K562 (cell line): ENCODE measurements around the gene RABGAP1L. TPM values are rescaled to one million over a fixed set of nuclear protein-coding genes. Genes with fewer than 3 reads are reported as not detected.
"Not testable (repeated sequence)": the region's sequence is repeated elsewhere in the genome, so short reads cannot be mapped to it uniquely, and the experiment has no call there.

ENCODE experiments used
- ATAC-seq: fragments of 200-7000 bp; cut with Tn5 transposase; 3 replicates; pipeline ENCODE4 v1.9.1; 2020; ENCODE audit warnings: moderate library complexity
- BruUV-seq: library from RNA; stranded (reverse); fragments of 400-500 nt; replicated peaks from 2 replicates; lab custom pipeline; 2021; lab: Mats Ljungman, UMichigan
- CTCF ChIA-PET: fragments of 300-600 bp; formaldehyde crosslinking; extraction: SDS; loops from one replicate; lab custom pipeline; 2021; ENCODE audit warnings: low intra/inter-chr PET ratio; lab: Yijun Ruan, JAX
- POLR2A ChIA-PET: fragments of 300-600, 350-650 bp; sonication (Branson Sonifier 250); formaldehyde crosslinking; extraction: SDS; loops from one replicate; lab custom pipeline; 2021; ENCODE audit warnings: antibody characterized with exemption, inconsistent platforms; lab: Yijun Ruan, JAX
- DNase-seq, 4 experiments: peaks; one replicate each; pipeline versions ENCODE4 v3.0.0 to v3.0.0-alpha.2; 2011 to 2018; ENCODE audit warnings: low spot score in 3 of 4, mixed read lengths in 3 of 4; ENCODE audit errors: extremely low read depth in 1 of 4
- FAIRE-seq: peaks from 2 replicates; lab custom pipeline; 2011; peaks lifted over from hg19 to GRCh38; lab: Jason Lieb, UNC
- H2AFZ ChIP-seq: 2 replicates; pipeline ENCODE4 v1.6.0; 2011; ENCODE audit warnings: low read depth, low read length, control low read depth, inconsistent platforms
- H3K27ac ChIP-seq: fragments of 200-600 bp; 3 replicates; pipeline ENCODE4 v1.8.0; 2011; ENCODE audit warnings: low read depth, mild to moderate bottlenecking, control low read depth, inconsistent platforms, low read length, moderate library complexity, mixed read lengths; ENCODE audit errors: extremely low read depth
- H3K27me3 ChIP-seq, 2 experiments: fragments of 300-600 bp in 1 of 2; 2 replicates in 1 of 2; 3 replicates in 1 of 2; pipeline versions ENCODE4 v1.6.0 to v1.8.0; 2011; ENCODE audit warnings: inconsistent platforms in 2 of 2, low read length in 2 of 2, mild to moderate bottlenecking in 1 of 2, mixed read lengths in 1 of 2, moderate library complexity in 1 of 2; ENCODE audit not compliant: control insufficient read depth in 2 of 2, insufficient read depth in 2 of 2
- H3K36me3 ChIP-seq: fragments of 300-600 bp; 3 replicates; pipeline ENCODE4 v1.8.0; 2011; ENCODE audit warnings: mild to moderate bottlenecking, low read length, inconsistent platforms; ENCODE audit not compliant: control insufficient read depth, insufficient read depth
- H3K4me1 ChIP-seq, 2 experiments: fragments of 200-600 bp in 1 of 2; replicated peaks in 1 of 2; 2 replicates in 1 of 2; 3 replicates in 1 of 2; pipeline versions ENCODE4 v1.5.1 to v1.8.0; 2011; ENCODE audit warnings: inconsistent platforms in 2 of 2, low read length in 2 of 2, mild to moderate bottlenecking in 1 of 2, mixed read lengths in 1 of 2, moderate library complexity in 1 of 2; ENCODE audit not compliant: control insufficient read depth in 2 of 2, insufficient read depth in 2 of 2
- H3K4me2 ChIP-seq: 2 replicates; pipeline ENCODE4 v1.6.1; 2011; ENCODE audit warnings: low read length, control low read depth, inconsistent platforms, mixed read lengths; ENCODE audit not compliant: insufficient read depth
- H3K4me3 ChIP-seq: fragments of 200-600 bp; sonication (generic), shearing (Covaris generic); 2 replicates; pipeline ENCODE4 v1.5.1; 2016; ENCODE audit warnings: control low read depth, inconsistent platforms
- H3K79me2 ChIP-seq: fragments of 200-600 bp; 3 replicates; pipeline ENCODE4 v1.8.0; 2011; ENCODE audit warnings: low read length, inconsistent platforms; ENCODE audit not compliant: control insufficient read depth, insufficient read depth
- H3K9ac ChIP-seq, 2 experiments: 2 replicates each; pipeline versions ENCODE4 v1.6.0 to v1.6.1; 2011; ENCODE audit warnings: low read depth in 2 of 2, low read length in 2 of 2, control low read depth in 1 of 2, inconsistent platforms in 1 of 2, mild to moderate bottlenecking in 1 of 2, mixed read lengths in 1 of 2; ENCODE audit not compliant: insufficient read depth in 1 of 2
- H3K9me1 ChIP-seq: one replicate; pipeline ENCODE4 v1.6.0; 2011; ENCODE audit warnings: inconsistent platforms, mild to moderate bottlenecking, low read length, moderate library complexity; ENCODE audit not compliant: control insufficient read depth, insufficient read depth
- H3K9me3 ChIP-seq: replicated peaks from 2 replicates; pipeline ENCODE4 v1.5.1; 2011; ENCODE audit warnings: low read depth, low read length, inconsistent platforms; ENCODE audit not compliant: control insufficient read depth, insufficient read depth
- H4K20me1 ChIP-seq: replicated peaks from 2 replicates; pipeline ENCODE4 v1.6.1; 2011; ENCODE audit warnings: low read length, inconsistent platforms, mixed read lengths; ENCODE audit not compliant: control insufficient read depth, insufficient read depth
- RFX5 ChIP-seq: IDR thresholded peaks from 2 replicates; pipeline ENCODE4 v1.6.1; 2011; ENCODE audit warnings: low read depth, mild to moderate bottlenecking, improper control_type of control experiment, low read length
- ZC3H4 ChIP-seq: sonication (generic); formaldehyde crosslinking; IDR thresholded peaks from 2 replicates; pipeline ENCODE4 v1.9.0; 2021; ENCODE audit warnings: missing genetic modification reagents, borderline replicate concordance
- ZNF24 ChIP-seq: fragments of 450-650 bp; IDR thresholded peaks from 2 replicates; pipeline ENCODE4 v1.6.1; 2016
- WGBS: fragments of 100-300 bp; shearing (Covaris generic); methylation state at CpG from one replicate; pipeline ENCODE4 v1.1.6; 2016; ENCODE audit warnings: low coverage, mixed read lengths; ENCODE audit not compliant: insufficient coverage; ENCODE audit errors: missing lambda C conversion rate; 5-methylcytosine and 5-hydroxymethylcytosine counted together
- in situ Hi-C: fragments of 300-500 bp; cut with MboI; formaldehyde crosslinking; loops from 4 replicates; pipeline ENCODE4 v1.15.0; 2018; ENCODE audit warnings: inconsistent platforms, mixed read lengths
- intact Hi-C: fragments of 100-400 bp; cut with micrococcal nuclease; formaldehyde crosslinking; loops from 2 replicates; pipeline ENCODE4 v1.14.2; 2022
- polyA plus RNA-seq, 8 experiments: library from polyadenylated mRNA; depleted of rRNA in 4 of 8; stranded (reverse) in 5 of 8; unstranded in 3 of 8; fragments of >200 nt; fragmentation: Nextera tagmentation in 2 of 8; fragmentation: Illumina TruSeq in 1 of 8; extraction: Ambion mirVana in 2 of 8; extraction: Trizol in 1 of 8; gene quantifications; 2 replicates each; pipeline versions ENCODE4 v1.2.1 to v1.2.3, GENCODE V29; 2011 to 2014; ENCODE audit warnings: inconsistent platforms in 1 of 8, missing spikeins in 1 of 8
- total RNA-seq, 7 experiments: library from RNA; depleted of rRNA in 6 of 7; stranded (reverse); fragments of >200 nt in 6 of 7; fragmentation: Illumina TruSeq in 2 of 7; extraction: Trizol in 2 of 7; gene quantifications; 2 replicates each; pipeline versions ENCODE4 v1.2.1 to v1.2.3, GENCODE V29; 2011 to 2021; ENCODE audit warnings: low replicate concordance in 1 of 7

Gene RABGAP1L
- total and polyA plus RNA-seq, 9 of the 15 experiments (the other 6 are each of a cell fraction or from before 2014, with no cell fraction given), result 16.5 to 44.9 (median 26.7) TPM

GRCh38 chr1:174693085-174693484 lies 533.8 kb downstream of the RABGAP1L start:
- Histone ChIP-seq H3K9me1 (no peaks in the 10 kb centered on the region), H3K9me3 (no peaks in the 10 kb centered on the region), H3K4me2 (no peak overlapping the region), H2AFZ (no peak overlapping the region), H3K36me3 (no peaks in the 10 kb centered on the region), H3K9ac (no peak overlapping the region), H3K27me3 (no peaks in the 10 kb centered on the region), H3K4me3 (no peak overlapping the region), H4K20me1 (no peaks in the 10 kb centered on the region)
- ATAC-seq (no peak), DNase-seq (no peak), FAIRE-seq (no peak)
- CTCF ChIA-PET, result no interaction called here
- WGBS, result 10% methylated on average over 3 of the region's 3 CpGs
- BruUV-seq, result no TSS peak
- in situ Hi-C loops, result no loop called here
- no peak for TF ChIP-seq RFX5
- TF ChIP-seq ZC3H4 (CRISPR knock-in tag), result no peak
- no peak for TF ChIP-seq ZNF24
- TF ChIP-seq, all 486 proteins: peak for 0
- no peaks in the 10 kb centered on the region for H3K4me1 ChIP-seq
- no peak overlapping the region for H3K27ac ChIP-seq
- intact Hi-C loops, result no loop called here
- H3K79me2 ChIP-seq, result no peaks in the 10 kb centered on the region
- POLR2A ChIA-PET, result no interaction called here

- H3K27me3 ChIP-seq, H3K36me3 ChIP-seq, H4K20me1 ChIP-seq, FAIRE-seq, intact Hi-C loops, H3K9me1 ChIP-seq, H3K4me1 ChIP-seq, H3K4me2 ChIP-seq, in situ Hi-C loops, H3K27ac ChIP-seq, ATAC-seq, DNase-seq, BruUV-seq, H3K9ac ChIP-seq, H3K4me3 ChIP-seq, H3K9me3 ChIP-seq, H3K79me2 ChIP-seq, H2AFZ ChIP-seq, POLR2A ChIA-PET, CTCF ChIA-PET: not testable (repeated sequence)
Measured at GRCh38 chr1:174693539-174693938, 534.2 kb downstream of the RABGAP1L start.
